Measurements from ENCODE around the gene ANAPC7. TPM values are rescaled to one million over a fixed set of nuclear protein-coding genes. Genes with fewer than 3 reads are reported as not detected.
A peak's percentile ranks its signal among the peaks of the same experiment; 100 is the strongest.

ANAPC7 gene
- total RNA-seq, 1 experiment from 2014 or later, result 61.0 TPM

DNA sequence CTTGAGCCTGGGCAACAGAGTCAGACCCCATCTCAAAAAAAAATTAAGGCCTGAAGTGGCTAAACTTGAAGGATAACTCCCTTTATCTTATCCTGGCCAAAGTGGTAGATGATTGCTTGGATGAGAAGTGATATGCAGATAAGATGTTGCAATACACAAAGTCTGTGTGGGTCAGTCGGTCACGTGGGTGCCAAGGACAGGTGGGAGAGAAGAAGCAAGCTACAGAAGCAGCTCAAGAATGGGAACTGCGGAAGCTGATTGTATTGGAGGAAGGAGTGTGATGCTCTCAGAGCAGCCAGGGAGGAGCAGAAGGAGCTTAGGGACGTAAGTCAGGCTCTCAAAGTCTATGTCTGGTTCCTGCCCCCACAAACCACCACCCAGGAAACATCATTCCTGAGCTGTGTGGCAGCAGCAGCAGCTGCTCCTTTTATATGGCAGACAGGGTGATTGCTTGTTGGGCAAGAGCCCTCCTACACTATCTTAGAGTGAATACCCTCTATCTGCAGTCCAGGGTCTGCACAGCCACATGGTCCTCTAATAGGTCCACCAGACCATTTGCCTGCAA is 67.9 kb downstream of the ANAPC7 start:
- DNase-seq (ENCODE audit: low spot score), result no peak
- in situ Hi-C loops (cut with HindIII; ENCODE audit: low sequenced_read_pairs), result no loop called here

DNA sequence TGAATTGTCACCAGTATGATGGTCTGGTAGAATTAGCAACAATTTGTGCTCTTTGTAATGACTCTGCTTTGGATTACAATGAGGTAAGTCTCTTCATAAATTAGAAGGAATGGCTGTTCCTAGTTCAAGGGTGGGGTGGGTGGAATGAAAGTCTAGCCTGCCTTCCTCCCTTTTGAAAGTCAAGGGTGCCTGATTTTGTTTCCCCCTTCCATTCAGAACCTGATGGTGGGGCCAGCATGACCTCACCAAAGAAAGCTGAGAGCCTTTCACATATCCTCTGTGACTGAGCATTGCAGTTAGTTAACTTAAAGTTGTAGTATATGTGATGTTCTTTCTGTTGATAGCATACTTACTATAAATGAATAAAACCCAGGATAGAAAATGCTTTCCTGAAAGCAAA is 70.3 kb downstream of the ANAPC7 start:
- DNase-seq (ENCODE audit: low spot score), result no peak
- in situ Hi-C loops (cut with HindIII; ENCODE audit: low sequenced_read_pairs), result no loop called here

DNA sequence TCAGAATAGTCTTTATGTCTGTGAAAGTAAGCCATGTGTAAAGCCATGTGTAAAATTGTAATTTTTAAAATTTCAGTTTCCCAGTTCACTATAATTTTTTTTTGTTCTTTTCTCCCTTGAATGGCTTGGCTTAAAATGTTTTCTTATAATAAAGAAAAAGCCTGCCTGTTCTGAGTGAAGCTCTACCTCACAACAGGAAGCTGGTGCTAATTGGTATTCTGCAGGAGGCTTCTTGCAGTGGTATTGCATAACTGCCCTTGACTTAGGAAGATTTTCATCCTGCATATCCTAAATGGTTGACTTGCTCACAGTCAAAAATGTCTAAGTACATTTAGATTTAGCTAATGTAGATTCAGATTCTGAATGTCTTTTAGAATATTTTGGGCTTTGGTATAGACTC is 73.0 kb downstream of the ANAPC7 start:
- in situ Hi-C loops (cut with HindIII; ENCODE audit: low sequenced_read_pairs), result no loop called here
- peak; percentile 75 for DNase-seq (ENCODE audit: low spot score)

DNA sequence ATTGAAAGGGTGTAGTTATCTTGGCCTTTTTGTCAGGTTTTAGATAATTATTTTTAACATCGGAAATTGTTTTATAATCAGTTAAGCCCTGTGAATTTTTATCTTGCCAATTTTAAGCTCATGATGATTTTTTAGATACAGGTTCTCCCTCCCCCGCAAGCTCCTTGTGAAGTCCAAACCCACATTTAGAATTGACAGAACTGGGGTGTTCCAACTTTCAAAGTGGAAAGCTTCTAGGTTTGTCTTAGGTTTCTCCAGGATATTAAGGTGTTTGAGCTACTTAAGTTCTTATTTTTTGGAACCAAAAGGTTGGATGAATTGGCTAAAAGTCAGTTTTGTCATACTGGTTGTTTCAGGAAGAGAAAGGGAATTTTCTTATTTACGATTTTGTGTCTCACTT is 73.4 kb downstream of the ANAPC7 start:
- in situ Hi-C loops (cut with HindIII; ENCODE audit: low sequenced_read_pairs), result no loop called here
- peak; percentile 46 for DNase-seq (ENCODE audit: low spot score)

DNA sequence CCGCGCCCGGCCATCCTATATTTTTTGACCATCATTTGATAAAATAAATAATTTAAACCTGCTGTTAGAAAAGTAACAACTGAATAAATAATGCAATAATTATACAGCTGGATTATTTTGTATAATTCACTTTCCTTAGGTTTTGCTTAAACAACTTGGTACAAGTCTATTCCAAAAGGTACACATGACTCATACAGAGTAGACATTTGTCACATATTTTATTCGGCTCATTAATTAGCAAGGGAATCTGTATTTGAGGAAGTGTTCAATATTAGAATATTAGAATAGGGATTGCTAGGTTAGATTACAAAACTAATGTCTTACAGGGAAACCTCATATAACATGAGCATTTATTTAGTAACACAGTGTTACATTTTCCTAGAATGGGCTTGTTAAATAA is 73.8 kb downstream of the ANAPC7 start:
- DNase-seq (ENCODE audit: low spot score), result no peak
- in situ Hi-C loops (cut with HindIII; ENCODE audit: low sequenced_read_pairs), result no loop called here

Other genes with a start within 250 kb of the ANAPC7 start
- gene ATP2A2, start 122.5 kb downstream of the ANAPC7 start, total RNA-seq (2014; rRNA removed; shearing (Covaris generic)), result 15.1 and 20.3 TPM in 2 replicates
- gene ARPC3, start 46.6 kb upstream of the ANAPC7 start, total RNA-seq (2014; rRNA removed; shearing (Covaris generic)), result 601 and 663 TPM in 2 replicates
- gene GPN3, start 64.5 kb upstream of the ANAPC7 start, total RNA-seq (2014; rRNA removed; shearing (Covaris generic)), result 33.8 and 59.0 TPM in 2 replicates
- gene FAM216A, start 65.1 kb upstream of the ANAPC7 start, total RNA-seq (2014; rRNA removed; shearing (Covaris generic)), result 68.9 and 76.3 TPM in 2 replicates
- gene VPS29, start 98.4 kb upstream of the ANAPC7 start, total RNA-seq (2014; rRNA removed; shearing (Covaris generic)), result 35.3 and 45.0 TPM in 2 replicates
- gene RAD9B, start 98.6 kb upstream of the ANAPC7 start, total RNA-seq (2014; rRNA removed; shearing (Covaris generic)), result 0.41 TPM in 1 of 2 replicates, not detected in the other
- gene PPTC7, start 179.6 kb upstream of the ANAPC7 start, total RNA-seq (2014; rRNA removed; shearing (Covaris generic)), result 11.7 and 15.3 TPM in 2 replicates
- 24.8 and 28.4 TPM in 2 replicates for gene TCTN1, start 210.4 kb upstream of the ANAPC7 start, total RNA-seq (2014; rRNA removed; shearing (Covaris generic))